HCT116 (cell line): ENCODE results near the gene C4orf36. TPM values are rescaled to one million over a fixed set of nuclear protein-coding genes. Genes with fewer than 3 reads are reported as not detected.

ENCODE experiments used
- ATAC-seq: fragments of 200-7000 bp; cut with Tn5 transposase; 2 replicates; pipeline ENCODE4 v1.9.1; 2020; ENCODE audit warnings: mild to moderate bottlenecking, moderate library complexity
- BruUV-seq: library from RNA; stranded (reverse); fragments of 400-500 nt; replicated peaks from 2 replicates; lab custom pipeline; 2021; lab: Mats Ljungman, UMichigan
- CTCF ChIA-PET: fragments of 300-600 bp; sonication (Branson Sonifier 250); formaldehyde crosslinking; loops from one replicate; lab custom pipeline; 2021; ENCODE audit warnings: antibody characterized with exemption; lab: Charles Lee
- POLR2A ChIA-PET: fragments of 300-600, 350-600 bp; sonication (Branson Sonifier 250); formaldehyde crosslinking; loops from one replicate; lab custom pipeline; 2021; ENCODE audit warnings: antibody characterized with exemption; lab: Charles Lee
- RAD21 ChIA-PET, 2 experiments: fragments of 300-600 bp; sonication (Branson Sonifier 250); formaldehyde crosslinking; loops; one replicate each; lab custom pipeline; 2023; ENCODE audit warnings: low total read pairs in 2 of 2; ENCODE audit not compliant: uncharacterized antibody in 2 of 2, unreplicated experiment in 2 of 2, low non-redundant PET in 1 of 2; lab: Charles Lee
- DNase-seq: peaks from one replicate; pipeline ENCODE4 v3.0.0-alpha.2; 2010; ENCODE audit warnings: low read depth, low spot score
- H2AFZ ChIP-seq: fragments of 200-600 bp; shearing (Covaris generic), sonication (generic); 2 replicates; pipeline ENCODE4 v1.6.1; 2017; ENCODE audit warnings: low read depth, mixed run types, mixed read lengths, antibody characterized with exemption, low read length; ENCODE audit not compliant: poor library complexity, severe bottlenecking
- H3K27ac ChIP-seq: 2 replicates; pipeline ENCODE4 v1.5.1; 2012; ENCODE audit warnings: low read depth, low read length
- H3K27me3 ChIP-seq: fragments of 200-600 bp; sonication (generic); 2 replicates; pipeline ENCODE4 v1.6.1; 2016; ENCODE audit warnings: mixed run types, low read length, mixed read lengths; ENCODE audit not compliant: insufficient read depth
- H3K36me3 ChIP-seq, 2 experiments: fragments of 200-500 bp in 1 of 2; fragments of 200-600 bp in 1 of 2; sonication (Bioruptor generic) in 1 of 2; sonication (generic) in 1 of 2; 2 replicates each; pipeline versions ENCODE4 v1.5.1 to v1.6.1; 2014 to 2016; ENCODE audit warnings: low read length in 2 of 2, inconsistent platforms in 1 of 2, mixed read lengths in 1 of 2, mixed run types in 1 of 2; ENCODE audit not compliant: insufficient read depth in 2 of 2, control insufficient read depth in 1 of 2
- H3K4me1 ChIP-seq, 2 experiments: fragments of 200-600 bp in 1 of 2; sonication (generic) in 1 of 2; 2 replicates each; pipeline versions ENCODE4 v1.5.1 to v1.6.1; 2012 to 2017; ENCODE audit warnings: low read length in 2 of 2, inconsistent platforms in 1 of 2, mild to moderate bottlenecking in 1 of 2, mixed read lengths in 1 of 2, mixed run types in 1 of 2, moderate library complexity in 1 of 2; ENCODE audit not compliant: insufficient read depth in 2 of 2, control insufficient read depth in 1 of 2
- H3K4me2 ChIP-seq: fragments of 200-600 bp; sonication (generic); 2 replicates; pipeline ENCODE4 v1.6.1; 2017; ENCODE audit warnings: mixed run types, low read length, mixed read lengths
- H3K4me3 ChIP-seq, 2 experiments: fragments of 200-600 bp in 1 of 2; sonication (generic) in 1 of 2; replicated peaks in 1 of 2; 2 replicates each; pipeline ENCODE4 v1.5.1; 2011 to 2016; ENCODE audit warnings: low read length in 2 of 2, control low read depth in 1 of 2, low read depth in 1 of 2, mild to moderate bottlenecking in 1 of 2, mixed read lengths in 1 of 2, mixed run types in 1 of 2
- H3K79me2 ChIP-seq: fragments of 200-600 bp; sonication (generic); 2 replicates; pipeline ENCODE4 v1.6.1; 2017; ENCODE audit warnings: mild to moderate bottlenecking, mixed run types, low read length, moderate library complexity, mixed read lengths; ENCODE audit not compliant: insufficient read depth
- H3K9ac ChIP-seq: fragments of 200-600 bp; sonication (generic); 2 replicates; pipeline ENCODE4 v1.6.1; 2016; ENCODE audit warnings: low read length, mixed read lengths
- H3K9me2 ChIP-seq: fragments of 200-600 bp; sonication (generic), shearing (Covaris generic); 2 replicates; pipeline ENCODE4 v1.6.1; 2017; ENCODE audit warnings: mixed run types, mild to moderate bottlenecking, moderate library complexity; ENCODE audit not compliant: insufficient read depth
- H3K9me3 ChIP-seq, 2 experiments: fragments of 200-500 bp in 1 of 2; fragments of 200-600 bp in 1 of 2; sonication (Bioruptor generic) in 1 of 2; sonication (generic) in 1 of 2; 2 replicates each; pipeline ENCODE4 v1.6.1; 2014 to 2017; ENCODE audit warnings: low read length in 2 of 2, mixed read lengths in 2 of 2, inconsistent platforms in 1 of 2, low read depth in 1 of 2, mild to moderate bottlenecking in 1 of 2, mixed run types in 1 of 2, moderate library complexity in 1 of 2; ENCODE audit not compliant: control insufficient read depth in 1 of 2, insufficient read depth in 1 of 2
- H4K20me1 ChIP-seq: fragments of 200-600 bp; sonication (generic), shearing (Covaris generic); 2 replicates; pipeline ENCODE4 v1.6.1; 2017; ENCODE audit warnings: mixed run types, mild to moderate bottlenecking, moderate library complexity; ENCODE audit not compliant: insufficient read depth
- CBX3 ChIP-seq: IDR thresholded peaks from 2 replicates; pipeline ENCODE4 v1.6.1; 2012; ENCODE audit warnings: low read depth
- CEBPB ChIP-seq: IDR thresholded peaks from 2 replicates; pipeline ENCODE4 v1.6.1; 2012; ENCODE audit warnings: low read depth
- EGR1 ChIP-seq: IDR thresholded peaks from 2 replicates; pipeline ENCODE4 v1.6.1; 2012; ENCODE audit warnings: low read depth
- ELF1 ChIP-seq: IDR thresholded peaks from 2 replicates; pipeline ENCODE4 v1.6.1; 2012; ENCODE audit warnings: low read depth, borderline replicate concordance
- EZH2 ChIP-seq: fragments of 200-600 bp; sonication (generic); IDR thresholded peaks from 2 replicates; pipeline ENCODE4 v1.6.1; 2017; ENCODE audit warnings: antibody characterized with exemption, mixed run types
- EZH2phosphoT487 ChIP-seq: fragments of 200-600 bp; IDR thresholded peaks from 2 replicates; pipeline ENCODE4 v1.6.1; 2018; ENCODE audit warnings: antibody characterized with exemption, borderline replicate concordance
- FOSL1 ChIP-seq: IDR thresholded peaks from 2 replicates; pipeline ENCODE4 v1.6.1; 2012; ENCODE audit warnings: low read depth
- JUND ChIP-seq: IDR thresholded peaks from 2 replicates; pipeline ENCODE4 v1.6.1; 2012
- POLR2A ChIP-seq: IDR thresholded peaks from 2 replicates; pipeline ENCODE4 v1.7.0; 2011; ENCODE audit warnings: borderline replicate concordance; ENCODE audit not compliant: insufficient read depth, insufficient read length; ENCODE audit errors: extremely low read depth
- RAD21 ChIP-seq: IDR thresholded peaks from 2 replicates; pipeline ENCODE4 v1.6.1; 2012; ENCODE audit warnings: low read depth, mild to moderate bottlenecking
- SIN3A ChIP-seq: IDR thresholded peaks from 2 replicates; pipeline ENCODE4 v1.6.1; 2012; ENCODE audit warnings: low read depth
- SRF ChIP-seq: IDR thresholded peaks from 2 replicates; pipeline ENCODE4 v1.6.1; 2012; ENCODE audit warnings: low read depth
- TCF7L2 ChIP-seq: IDR thresholded peaks from 2 replicates; pipeline ENCODE4 v1.7.0; 2011; ENCODE audit warnings: borderline replicate concordance, inconsistent platforms; ENCODE audit not compliant: insufficient read depth, insufficient read length; ENCODE audit errors: extremely low read depth
- YY1 ChIP-seq: IDR thresholded peaks from 2 replicates; pipeline ENCODE4 v1.6.1; 2011; ENCODE audit warnings: low read length, low read depth, moderate library complexity, mild to moderate bottlenecking; ENCODE audit not compliant: insufficient replicate concordance; ENCODE audit errors: extremely low read depth
- ZFX ChIP-seq: fragments of 450-650 bp; IDR thresholded peaks from 2 replicates; pipeline ENCODE4 v1.6.1; 2017
- ZNF274 ChIP-seq: fragments of 200-500 bp; sonication (Bioruptor generic); IDR thresholded peaks from 2 replicates; pipeline ENCODE4 v1.6.1; 2014; ENCODE audit warnings: mild to moderate bottlenecking, low read depth, low read length, inconsistent platforms
- intact Hi-C: fragments of 100-400 bp; cut with micrococcal nuclease; formaldehyde crosslinking; loops from 2 replicates; pipeline ENCODE4 v1.10.0; 2022
- total RNA-seq: library from RNA; stranded (reverse); gene quantifications from one replicate; pipeline ENCODE4 v1.2.1, GENCODE V29; 2021; ENCODE audit not compliant: unreplicated experiment
- TF ChIP-seq, protein P1 (sequence below): IDR thresholded peaks from 2 replicates; pipeline ENCODE4 v1.6.1; 2011; ENCODE audit warnings: mild to moderate bottlenecking, low read length, moderate library complexity; ENCODE audit not compliant: insufficient replicate concordance; ENCODE audit errors: extremely low read depth
- TF ChIP-seq, protein P2 (sequence below), 3 experiments: fragments of 200-600 bp in 1 of 3; sonication (generic) in 1 of 3; IDR thresholded peaks in 2 of 3; conservative IDR thresholded peaks in 1 of 3; 2 replicates each; pipeline ENCODE4 v1.5.1; 2012 to 2017; ENCODE audit warnings: low read depth in 2 of 3, low read length in 2 of 3, antibody characterized with exemption in 1 of 3, borderline replicate concordance in 1 of 3, control low read depth in 1 of 3, mild to moderate bottlenecking in 1 of 3, mixed read lengths in 1 of 3, mixed run types in 1 of 3, moderate library complexity in 1 of 3; ENCODE audit not compliant: insufficient read depth in 1 of 3

The C4orf36 gene
- total RNA-seq, 1 experiment from 2014 or later = 1.8 TPM

DNA sequence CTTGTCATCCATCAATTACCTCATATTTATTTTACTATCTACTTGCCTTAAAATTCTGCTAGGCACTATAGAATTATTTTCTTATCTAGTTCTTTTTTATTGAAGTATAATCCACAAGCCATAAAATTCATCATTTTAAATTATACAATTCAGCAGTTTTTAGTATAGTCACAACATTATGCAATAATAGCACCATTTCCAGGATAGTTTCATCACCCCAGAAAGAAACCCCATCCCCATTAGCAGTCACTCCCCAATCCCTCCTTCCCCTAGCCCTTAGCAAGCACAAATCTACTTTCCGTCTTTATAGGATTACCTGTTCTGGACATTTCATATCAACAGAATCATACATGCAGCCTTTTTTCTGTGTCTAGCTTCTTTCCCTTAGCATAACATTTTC is 58.6 kb downstream of the C4orf36 start:
- no peaks in the 10 kb centered on the region for H3K79me2 ChIP-seq
- no TSS peak for BruUV-seq

More for the DNA sequence above, 58.6 kb downstream of the C4orf36 start:
- Histone ChIP-seq H3K9me3 (no peaks in the 10 kb centered on the region), H3K4me1 (peaks cover 6 to 22% of the 10 kb centered on the region in 2 experiments), H3K36me3 (no peaks in the 10 kb centered on the region), H3K4me2 (no peak overlapping the region), H3K9me2 (no peaks in the 10 kb centered on the region), H4K20me1 (no peaks in the 10 kb centered on the region), H3K9ac (no peak overlapping the region), H3K4me3 (no peak overlapping the region), H3K27ac (no peak overlapping the region), H2AFZ (no peak overlapping the region), H3K27me3 (no peaks in the 10 kb centered on the region)
- DNase-seq = no peak
- ATAC-seq = no peak
- ChIA-PET CTCF (no interaction called here), RAD21 (no interaction called here), POLR2A (no interaction called here)
- intact Hi-C loops = no loop called here
- TF ChIP-seq TCF7L2 (no peak), JUND (no peak), CBX3 (no peak), SIN3A (no peak), ZNF274 (no peak), EZH2phosphoT487 (no peak), ELF1 (no peak), FOSL1 (no peak), CEBPB (no peak), YY1 (no peak), EZH2 (no peak), POLR2A (no peak), ZFX (no peak), EGR1 (no peak), RAD21 (no peak), SRF (no peak)
- TF ChIP-seq, protein P1, sequence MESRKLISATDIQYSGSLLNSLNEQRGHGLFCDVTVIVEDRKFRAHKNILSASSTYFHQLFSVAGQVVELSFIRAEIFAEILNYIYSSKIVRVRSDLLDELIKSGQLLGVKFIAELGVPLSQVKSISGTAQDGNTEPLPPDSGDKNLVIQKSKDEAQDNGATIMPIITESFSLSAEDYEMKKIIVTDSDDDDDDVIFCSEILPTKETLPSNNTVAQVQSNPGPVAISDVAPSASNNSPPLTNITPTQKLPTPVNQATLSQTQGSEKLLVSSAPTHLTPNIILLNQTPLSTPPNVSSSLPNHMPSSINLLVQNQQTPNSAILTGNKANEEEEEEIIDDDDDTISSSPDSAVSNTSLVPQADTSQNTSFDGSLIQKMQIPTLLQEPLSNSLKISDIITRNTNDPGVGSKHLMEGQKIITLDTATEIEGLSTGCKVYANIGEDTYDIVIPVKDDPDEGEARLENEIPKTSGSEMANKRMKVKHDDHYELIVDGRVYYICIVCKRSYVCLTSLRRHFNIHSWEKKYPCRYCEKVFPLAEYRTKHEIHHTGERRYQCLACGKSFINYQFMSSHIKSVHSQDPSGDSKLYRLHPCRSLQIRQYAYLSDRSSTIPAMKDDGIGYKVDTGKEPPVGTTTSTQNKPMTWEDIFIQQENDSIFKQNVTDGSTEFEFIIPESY = no peak
- TF ChIP-seq, protein P2, sequence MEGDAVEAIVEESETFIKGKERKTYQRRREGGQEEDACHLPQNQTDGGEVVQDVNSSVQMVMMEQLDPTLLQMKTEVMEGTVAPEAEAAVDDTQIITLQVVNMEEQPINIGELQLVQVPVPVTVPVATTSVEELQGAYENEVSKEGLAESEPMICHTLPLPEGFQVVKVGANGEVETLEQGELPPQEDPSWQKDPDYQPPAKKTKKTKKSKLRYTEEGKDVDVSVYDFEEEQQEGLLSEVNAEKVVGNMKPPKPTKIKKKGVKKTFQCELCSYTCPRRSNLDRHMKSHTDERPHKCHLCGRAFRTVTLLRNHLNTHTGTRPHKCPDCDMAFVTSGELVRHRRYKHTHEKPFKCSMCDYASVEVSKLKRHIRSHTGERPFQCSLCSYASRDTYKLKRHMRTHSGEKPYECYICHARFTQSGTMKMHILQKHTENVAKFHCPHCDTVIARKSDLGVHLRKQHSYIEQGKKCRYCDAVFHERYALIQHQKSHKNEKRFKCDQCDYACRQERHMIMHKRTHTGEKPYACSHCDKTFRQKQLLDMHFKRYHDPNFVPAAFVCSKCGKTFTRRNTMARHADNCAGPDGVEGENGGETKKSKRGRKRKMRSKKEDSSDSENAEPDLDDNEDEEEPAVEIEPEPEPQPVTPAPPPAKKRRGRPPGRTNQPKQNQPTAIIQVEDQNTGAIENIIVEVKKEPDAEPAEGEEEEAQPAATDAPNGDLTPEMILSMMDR (IDR thresholded peaks at IDR 0.05 in 2 of 3, conservative IDR thresholded peaks at IDR 0.05 in 1 of 3; ENCODE audit: borderline replicate concordance in 1 of 3, insufficient read depth in 1 of 3, low read depth in 2 of 3, low read length in 2 of 3) = no peak
